ENCODE measurements around the gene TTLL12.

The TTLL12 gene

GRCh38 chr22:43225609-43226008, 38.7 kb upstream of the TTLL12 start:
- no peak for TF ChIP-seq GATA3 (IDR thresholded peaks at IDR 0.05; ENCODE audit: low read depth, low read length)
- TF ChIP-seq GATA2 (IDR thresholded peaks at IDR 0.05; ENCODE audit: low read depth, low read length), result no peak

DNA sequence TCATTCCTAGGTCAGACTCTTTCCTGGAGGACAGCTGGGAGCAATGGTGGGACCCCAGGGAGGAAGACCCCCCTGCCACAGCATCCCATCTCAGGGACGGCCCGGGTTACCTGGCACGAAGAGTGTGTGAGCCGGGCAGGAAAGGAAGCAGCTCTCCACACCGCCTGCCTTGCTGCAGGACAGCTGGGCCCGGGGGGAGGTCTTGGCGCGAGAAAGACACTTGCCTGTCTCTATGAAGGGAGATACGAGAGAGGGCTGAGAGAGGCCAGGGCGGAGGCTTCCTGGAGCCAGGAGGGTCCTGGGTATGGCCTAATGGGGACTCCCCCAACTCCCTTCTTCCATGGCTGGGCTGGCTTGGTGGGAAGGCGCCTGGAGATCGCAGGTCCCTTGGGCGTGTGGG, 36.1 kb upstream of the TTLL12 start:
- no peak for TF ChIP-seq GATA3 (IDR thresholded peaks at IDR 0.05; ENCODE audit: low read depth, low read length)
- TF ChIP-seq GATA2 (IDR thresholded peaks at IDR 0.05; ENCODE audit: low read depth, low read length), result no peak

GRCh38 chr22:43222262-43222661, 35.3 kb upstream of the TTLL12 start:
- TF ChIP-seq GATA3 (IDR thresholded peaks at IDR 0.05; ENCODE audit: low read depth, low read length), result no peak
- TF ChIP-seq GATA2 (IDR thresholded peaks at IDR 0.05; ENCODE audit: low read depth, low read length), result no peak

GRCh38 chr22:43220625-43221380, 33.9 kb upstream of the TTLL12 start:
- TF ChIP-seq GATA2 (IDR thresholded peaks at IDR 0.05; ENCODE audit: low read depth, low read length), result no peak

DNA sequence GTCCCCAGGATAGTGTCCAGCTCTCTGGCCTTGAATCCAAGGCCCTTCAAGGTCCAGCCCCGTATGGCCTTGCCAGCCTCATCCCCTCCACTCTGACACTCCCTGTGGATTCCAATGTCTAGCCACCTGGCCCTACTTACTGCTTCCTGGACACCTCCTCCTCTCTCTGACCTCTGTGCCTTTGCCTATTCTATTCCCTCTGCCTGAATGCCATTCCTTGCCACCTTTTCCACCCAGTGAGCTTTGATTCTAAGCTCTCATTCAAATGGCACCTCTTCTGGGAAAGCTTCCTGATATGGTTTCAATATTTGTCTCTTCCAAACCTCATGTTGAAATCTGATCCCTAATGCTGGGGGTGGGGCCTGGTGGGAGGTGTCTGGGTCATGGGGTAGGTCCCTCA, 31.9 kb upstream of the TTLL12 start:
- no peak for TF ChIP-seq GATA3 (IDR thresholded peaks at IDR 0.05; ENCODE audit: low read depth, low read length)

DNA sequence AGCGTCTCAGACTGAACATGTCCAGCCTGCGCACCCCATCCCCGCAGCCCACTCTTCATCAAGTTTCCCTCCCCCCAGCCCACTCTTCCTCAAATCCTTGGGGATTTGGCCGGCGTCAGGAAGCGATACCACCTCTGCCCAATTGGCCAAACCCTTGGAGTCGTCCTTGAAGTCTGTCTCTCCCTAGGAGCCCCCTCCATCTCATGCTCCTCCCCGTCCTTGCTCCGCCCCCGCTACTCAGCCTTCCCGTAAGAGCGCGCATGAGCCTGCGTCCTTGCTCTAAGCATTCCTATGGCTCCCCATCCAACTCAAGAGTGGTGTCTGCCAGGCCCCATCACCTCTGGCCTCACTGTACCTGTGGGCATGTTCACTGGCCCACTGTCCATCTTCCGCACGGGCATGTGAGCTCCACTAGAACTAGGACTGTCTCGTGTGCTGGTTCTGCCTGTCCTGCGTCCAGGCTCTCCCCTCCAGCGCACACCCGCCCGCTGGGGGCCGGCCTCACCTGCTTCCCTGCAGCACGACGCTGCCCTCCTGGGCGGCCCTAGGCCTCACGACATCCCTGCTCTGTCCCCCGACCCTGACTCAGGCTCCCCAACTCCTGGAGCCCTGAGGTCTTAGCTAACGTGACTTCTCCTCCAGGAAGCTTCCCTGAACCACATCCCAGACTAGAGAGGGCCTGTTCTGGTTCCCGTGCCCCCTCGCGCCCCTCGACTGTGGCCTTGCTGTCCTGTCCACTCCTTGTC, 30.5 kb upstream of the TTLL12 start:
- no peak for TF ChIP-seq GATA3 (IDR thresholded peaks at IDR 0.05; ENCODE audit: low read depth, low read length)
- TF ChIP-seq GATA2 (IDR thresholded peaks at IDR 0.05; ENCODE audit: low read depth, low read length), result no peak

- TF ChIP-seq GATA3 (IDR thresholded peaks at IDR 0.05; ENCODE audit: low read depth, low read length), result no peak
- no peak for TF ChIP-seq GATA2 (IDR thresholded peaks at IDR 0.05; ENCODE audit: low read depth, low read length)
Observed at GRCh38 chr22:43216738-43217137, 29.8 kb upstream of the TTLL12 start.

DNA sequence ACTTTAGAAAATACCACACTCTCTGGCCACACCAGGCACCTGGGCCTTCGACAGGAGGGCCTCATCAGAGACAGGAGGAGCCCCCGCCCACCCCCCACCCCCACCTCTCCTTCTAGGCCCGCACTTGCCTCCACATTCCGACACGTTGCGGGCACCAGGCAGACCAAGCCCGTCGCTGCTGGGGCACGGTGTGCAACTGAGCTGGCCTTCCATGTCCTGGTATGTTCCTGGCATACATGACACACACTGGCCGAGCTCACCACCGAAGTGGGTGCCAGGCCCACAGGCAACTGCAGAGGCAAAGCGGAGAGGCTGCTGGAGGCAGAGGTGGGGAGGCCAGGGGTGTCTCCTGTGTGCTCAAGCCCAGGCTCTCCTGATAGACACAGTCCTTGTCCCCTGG, 27.0 kb upstream of the TTLL12 start:
- no peak for TF ChIP-seq GATA3 (IDR thresholded peaks at IDR 0.05; ENCODE audit: low read depth, low read length)
- no peak for TF ChIP-seq GATA2 (IDR thresholded peaks at IDR 0.05; ENCODE audit: low read depth, low read length)

GRCh38 chr22:43213051-43213450, 26.1 kb upstream of the TTLL12 start:
- no peak for TF ChIP-seq GATA2 (IDR thresholded peaks at IDR 0.05; ENCODE audit: low read depth, low read length)
- TF ChIP-seq GATA3 (IDR thresholded peaks at IDR 0.05; ENCODE audit: low read depth, low read length), result no peak

GRCh38 chr22:43212434-43212952, 25.6 kb upstream of the TTLL12 start:
- TF ChIP-seq GATA3 (IDR thresholded peaks at IDR 0.05; ENCODE audit: low read depth, low read length), result no peak
- no peak for TF ChIP-seq GATA2 (IDR thresholded peaks at IDR 0.05; ENCODE audit: low read depth, low read length)

GRCh38 chr22:43211941-43212433, 25.1 kb upstream of the TTLL12 start:
- TF ChIP-seq GATA2 (IDR thresholded peaks at IDR 0.05; ENCODE audit: low read depth, low read length) (no peak), GATA3 (IDR thresholded peaks at IDR 0.05; ENCODE audit: low read depth, low read length) (no peak)

GRCh38 chr22:43210631-43211515, 23.9 kb upstream of the TTLL12 start:
- TF ChIP-seq GATA2 (IDR thresholded peaks at IDR 0.05; ENCODE audit: low read depth, low read length) (no peak), GATA3 (IDR thresholded peaks at IDR 0.05; ENCODE audit: low read depth, low read length) (no peak)

DNA sequence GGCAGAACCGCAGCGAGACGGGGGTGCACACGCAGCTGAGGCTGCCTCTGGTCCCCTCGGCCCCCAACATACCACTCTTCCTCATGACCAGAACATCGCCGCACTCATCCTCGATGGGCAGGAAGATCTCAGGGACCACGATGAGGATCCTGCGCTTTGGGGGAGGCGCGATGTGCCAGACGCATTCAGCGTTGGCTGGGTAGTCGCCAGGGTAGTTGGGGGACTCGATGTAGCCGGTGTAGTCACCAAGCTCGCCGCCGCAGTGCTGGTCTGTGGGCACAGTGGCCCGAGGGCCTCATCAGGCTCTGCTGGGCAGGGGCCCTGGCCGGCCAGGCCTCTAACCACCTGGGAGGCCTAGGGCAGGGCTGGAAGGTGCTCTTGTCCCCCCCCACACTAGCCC, 23.0 kb upstream of the TTLL12 start:
- TF ChIP-seq GATA3 (IDR thresholded peaks at IDR 0.05; ENCODE audit: low read depth, low read length) (no peak), GATA2 (IDR thresholded peaks at IDR 0.05; ENCODE audit: low read depth, low read length) (no peak)

DNA sequence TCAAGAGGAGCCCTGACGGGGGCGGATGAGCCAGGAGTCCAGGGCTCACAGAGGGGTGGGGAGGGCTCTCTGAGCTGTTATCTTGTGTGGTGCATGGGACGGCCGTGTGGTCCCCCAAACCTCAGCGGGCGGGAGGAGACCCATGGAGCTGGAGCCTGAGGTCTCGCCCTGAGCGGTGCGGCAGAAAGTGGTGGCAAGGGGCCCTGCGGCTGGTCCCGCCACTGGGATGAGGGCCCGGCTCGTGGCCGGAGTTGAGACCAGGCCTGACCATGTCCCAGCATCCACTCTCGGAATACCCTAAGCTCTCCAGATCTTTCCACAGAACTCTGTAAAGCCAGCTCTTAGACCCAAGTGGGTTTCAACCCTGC, 22.6 kb upstream of the TTLL12 start:
- TF ChIP-seq GATA3 (IDR thresholded peaks at IDR 0.05; ENCODE audit: low read depth, low read length) (no peak), GATA2 (IDR thresholded peaks at IDR 0.05; ENCODE audit: low read depth, low read length) (no peak)
